NOMO-1 (cell line): Measurements from ENCODE around the gene SEC16B.

Experiments used
- DNase-seq, 2 experiments: peaks; one replicate each; lab custom pipeline; 2025; ENCODE audit not compliant: unreplicated experiment in 2 of 2; lab: John Stamatoyannopoulos, UW

The SEC16B gene

DNA sequence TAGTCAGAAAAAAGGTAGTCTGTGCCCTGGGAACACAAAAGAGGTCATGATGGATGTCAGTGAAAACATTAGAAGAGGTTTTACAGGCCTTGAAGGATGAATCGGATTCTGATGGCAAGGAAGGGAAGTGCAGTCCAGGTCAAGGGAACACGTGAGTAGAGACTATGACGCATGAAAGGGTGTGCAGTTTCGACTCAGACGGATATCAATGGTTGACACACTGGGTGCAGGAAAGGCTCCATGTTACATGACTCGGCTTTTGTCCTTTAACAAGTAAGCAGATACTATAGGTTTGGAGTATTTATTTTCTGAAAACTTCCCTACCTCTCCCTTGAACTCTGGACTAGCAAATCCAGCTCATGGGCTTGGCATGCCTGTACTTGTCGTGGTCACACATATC is 55.3 kb downstream of the SEC16B start:
- DNase-seq: no peak

DNA sequence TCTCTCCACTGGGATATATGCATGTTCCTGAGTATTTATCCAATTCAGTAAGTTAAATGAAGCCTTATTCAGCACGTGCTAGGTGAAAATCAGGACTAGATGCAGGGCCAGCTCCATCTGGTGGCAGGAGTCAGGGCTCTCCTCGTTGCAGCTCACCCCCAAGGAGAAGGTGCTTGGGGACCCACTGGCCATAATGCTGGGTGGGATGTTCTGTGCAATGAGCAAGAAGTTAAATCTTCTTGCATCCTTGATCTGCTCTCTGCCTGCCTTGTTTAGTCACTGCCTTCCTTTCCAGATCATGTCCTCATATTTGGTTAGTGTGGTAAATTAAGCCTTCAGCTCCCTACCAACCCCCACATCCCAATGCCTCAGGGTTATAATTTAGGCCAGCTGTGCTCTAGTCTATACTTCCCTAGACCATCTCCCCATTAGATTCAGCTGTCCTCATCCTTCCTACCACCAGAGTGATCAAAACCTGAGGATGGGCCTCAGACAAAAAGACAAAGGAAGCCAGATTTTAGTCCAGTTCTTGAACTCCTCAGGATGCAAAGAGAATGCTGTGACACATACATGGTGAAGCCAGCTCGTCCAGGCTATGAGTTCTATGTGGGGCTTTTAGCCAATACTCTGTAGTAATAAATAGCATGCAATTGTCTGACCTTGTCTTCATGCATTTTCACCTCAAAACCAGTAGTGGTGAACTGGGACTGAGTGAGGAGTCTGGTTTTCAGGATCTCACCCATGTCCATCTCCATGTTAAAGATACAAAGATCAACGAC is 55.9 kb downstream of the SEC16B start:
- no peak for DNase-seq

DNA sequence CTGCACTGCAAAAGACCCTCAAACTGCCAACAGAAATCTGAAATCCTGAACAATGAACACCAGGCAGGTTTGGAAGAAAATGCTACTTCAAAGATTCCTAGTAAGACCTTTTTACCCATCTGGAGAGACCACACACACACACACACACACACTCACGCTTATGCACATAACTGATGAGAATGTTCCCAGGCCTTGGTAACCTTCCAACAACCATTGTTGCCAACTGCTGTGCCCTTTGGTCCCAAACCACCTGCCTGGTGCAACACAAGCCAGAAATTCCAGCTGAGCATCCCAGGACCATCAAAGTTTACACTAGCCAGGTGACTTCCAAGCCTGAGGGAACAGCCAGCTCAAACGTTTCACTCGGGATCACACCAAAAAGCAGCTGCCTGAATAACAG is 56.9 kb downstream of the SEC16B start:
- DNase-seq: no peak

DNA sequence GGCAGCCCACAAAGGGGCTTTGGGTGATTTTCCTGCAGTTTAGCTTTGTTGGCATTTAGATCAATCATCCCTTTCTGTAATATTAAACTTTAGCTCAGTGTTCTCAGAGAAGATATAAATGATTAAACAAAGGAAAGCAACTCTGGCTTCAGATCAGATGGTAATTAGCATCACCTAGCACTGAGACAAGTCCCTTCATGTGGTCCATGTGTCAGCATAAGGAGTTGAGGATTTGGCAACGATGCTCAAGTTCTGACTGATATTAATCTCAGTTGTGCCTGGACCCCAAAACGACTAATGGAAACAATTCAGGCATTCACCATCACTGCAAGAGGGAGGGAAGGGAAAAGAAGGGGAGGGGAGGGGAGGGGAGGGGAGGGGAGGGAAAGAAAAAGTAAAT is 60.4 kb downstream of the SEC16B start:
- DNase-seq: no peak

DNA sequence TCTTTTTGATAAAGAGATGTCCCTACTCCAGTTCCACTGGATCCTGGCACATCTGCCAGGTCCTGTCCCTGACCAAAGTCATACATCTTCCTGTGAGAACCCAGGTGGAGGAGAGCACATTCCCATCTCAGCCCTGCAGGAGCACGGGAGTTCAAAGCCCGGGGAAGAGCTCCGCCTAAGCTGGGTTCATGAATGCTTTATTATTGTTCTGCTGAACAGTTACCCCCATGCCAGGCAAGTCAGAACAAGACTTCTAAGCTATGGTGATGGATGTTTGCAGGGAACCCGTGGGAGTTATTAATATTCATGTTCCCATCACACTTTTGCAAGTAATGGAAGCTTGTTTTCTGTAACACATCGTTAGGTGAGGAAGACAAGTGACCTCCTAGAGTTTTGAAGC is 62.9 kb downstream of the SEC16B start:
- DNase-seq: no peak

DNA sequence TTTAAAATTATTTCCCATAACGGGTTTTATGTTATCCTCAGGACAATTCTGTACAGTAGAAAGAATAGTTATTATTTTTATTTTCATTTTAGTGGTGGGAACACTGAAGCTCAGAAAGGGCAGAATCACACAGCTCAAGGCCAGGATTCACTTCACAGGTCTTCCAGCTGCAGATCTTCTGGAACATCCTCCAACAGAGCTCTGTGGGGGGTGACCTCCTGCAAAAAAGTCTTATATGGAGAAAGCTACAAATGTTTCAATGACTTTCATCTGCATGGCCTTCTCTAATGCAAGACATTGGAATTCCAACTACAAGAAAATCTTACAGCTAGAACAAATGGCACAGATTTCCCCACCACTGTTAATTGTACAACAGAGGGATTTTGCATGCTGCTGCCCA is 64.2 kb downstream of the SEC16B start:
- DNase-seq: no peak

DNA sequence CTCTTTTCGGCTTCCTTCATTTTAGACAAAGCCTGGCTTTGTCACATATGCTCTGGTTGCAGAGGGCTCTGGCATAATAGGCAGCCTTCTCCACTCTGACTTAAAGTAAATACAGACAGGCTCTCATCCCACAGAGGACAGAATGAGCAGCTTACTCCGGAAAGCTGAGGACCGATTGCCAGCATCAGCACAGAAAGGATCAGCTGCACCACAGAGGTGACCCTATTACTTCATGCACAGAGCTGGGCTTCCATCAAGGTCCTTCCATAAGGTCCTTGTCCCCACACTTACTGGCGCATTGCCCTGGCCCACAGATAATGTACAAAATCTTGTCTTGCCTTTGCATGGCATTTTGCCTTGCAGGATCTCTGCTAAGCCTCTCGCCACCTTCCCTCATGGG is 67.6 kb downstream of the SEC16B start:
- DNase-seq: no peak

DNA sequence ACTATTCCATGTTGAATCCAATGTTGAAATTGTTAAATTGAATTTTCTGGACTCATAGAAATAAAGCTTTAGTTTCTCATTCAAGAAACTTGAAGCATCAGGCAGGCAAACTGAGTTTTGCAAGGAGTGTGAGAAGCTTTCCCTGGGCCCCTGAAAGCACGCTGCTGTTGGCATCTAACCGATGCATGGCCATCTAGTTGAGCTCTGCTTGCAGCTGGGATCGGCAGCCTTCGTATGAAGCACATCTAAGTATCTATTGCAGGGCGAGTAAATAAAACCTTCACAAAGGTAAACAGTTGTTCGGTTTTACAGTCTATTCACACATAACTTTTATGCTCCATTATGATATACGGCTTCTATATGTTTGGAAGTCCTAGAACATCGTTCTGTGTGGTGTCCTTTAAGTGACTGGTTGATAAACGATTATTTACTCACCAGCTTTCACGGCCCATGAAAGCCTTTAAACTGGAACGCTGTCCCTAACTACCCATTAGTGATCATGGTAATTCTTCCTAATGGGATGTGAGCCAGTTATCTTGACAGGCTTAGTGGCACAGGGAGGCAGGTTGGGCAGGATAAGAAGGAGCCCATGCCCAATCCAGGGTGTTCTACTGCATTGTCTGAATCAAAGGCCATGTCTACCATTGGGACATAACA is 71.7 kb downstream of the SEC16B start:
- DNase-seq: no peak

DNA sequence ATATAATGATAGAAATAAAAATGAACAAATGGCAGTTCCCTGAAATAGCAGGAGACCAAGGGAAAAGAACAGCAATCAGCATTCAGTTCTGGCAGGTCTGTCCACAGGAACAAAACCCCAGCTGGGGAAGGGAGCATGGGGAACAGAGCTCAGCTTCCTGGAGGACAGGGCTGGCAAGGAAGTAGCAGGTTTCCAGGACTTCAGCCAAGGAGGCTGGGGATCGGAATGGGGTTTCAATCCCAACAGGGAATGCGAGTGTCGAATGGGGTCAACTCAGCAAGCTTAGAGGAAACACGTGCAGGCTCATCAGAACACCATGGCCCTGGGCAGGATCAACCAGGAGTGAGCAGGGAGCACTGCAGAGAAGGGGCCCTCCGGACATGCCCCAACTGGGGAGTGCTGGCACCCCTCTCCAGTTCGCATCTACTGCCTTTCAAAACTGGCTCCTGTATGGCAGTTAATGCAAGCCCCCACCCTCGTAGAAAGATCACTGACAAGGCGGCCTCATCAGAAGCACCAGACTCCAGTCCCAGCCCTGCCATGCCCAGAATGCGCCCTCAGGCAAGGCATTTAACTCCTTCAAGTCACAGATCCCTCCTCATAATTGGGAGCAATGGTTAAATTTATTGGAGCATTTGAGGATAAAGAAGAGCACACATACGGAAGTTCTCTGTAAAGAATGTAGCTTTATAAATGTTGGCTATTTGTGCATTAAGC is 72.4 kb downstream of the SEC16B start:
- no peak for DNase-seq
